Body of pancreas (tissue), 4 donors: ENCODE measurements around the gene SYT9. TPM values are rescaled to one million over a fixed set of nuclear protein-coding genes. Genes with fewer than 3 reads are reported as not detected.

Experiments
- ATAC-seq: fragments of 150-250 bp; one replicate; pipeline ENCODE4 v1.9.1; 2016
- DNase-seq, 4 donors: peaks; one replicate each; pipeline ENCODE4 v3.0.0-alpha.2; 2019
- H3K27ac ChIP-seq, 4 donors: fragments of 200-600 bp; sonication (generic); 1 replicate in 3 of 4; 2 replicates in 1 of 4; pipeline versions ENCODE4 v1.5.1 to v1.6.1; 2016 to 2019; ENCODE audit warnings: mild to moderate bottlenecking in 1 of 4, mixed read lengths in 1 of 4, moderate library complexity in 1 of 4
- H3K27me3 ChIP-seq, 2 donors: fragments of 200-600 bp; sonication (generic); one replicate each; pipeline ENCODE4 v1.6.0; 2016; ENCODE audit warnings: mild to moderate bottlenecking in 1 of 2
- H3K36me3 ChIP-seq, 2 donors: fragments of 200-600 bp; sonication (generic); replicated peaks in 1 of 2; 2 replicates each; pipeline ENCODE4 v1.5.1; 2016; ENCODE audit warnings: low read depth in 2 of 2; ENCODE audit not compliant: insufficient read depth in 1 of 2
- H3K4me1 ChIP-seq: fragments of 200-600 bp; sonication (generic); one replicate; pipeline ENCODE4 v1.6.0; 2016
- H3K4me3 ChIP-seq, 2 donors: fragments of 200-600 bp; sonication (generic); 1 replicate in 1 of 2; 2 replicates in 1 of 2; pipeline ENCODE4 v1.5.1; 2016 to 2019
- H3K9me3 ChIP-seq, 3 donors: fragments of 200-600 bp; sonication (generic); 1 replicate in 2 of 3; 2 replicates in 1 of 3; pipeline ENCODE4 v1.5.1; 2016
- CTCF ChIP-seq, 7 experiments: fragments of 450-650 bp in 4 of 7; fragments of 200-600 bp in 3 of 7; sonication (generic) in 3 of 7; IDR thresholded peaks; one replicate each; pipeline ENCODE4 v1.5.1; 2016 to 2019; ENCODE audit warnings: antibody characterized with exemption in 7 of 7
- POLR2A ChIP-seq, 3 donors: fragments of 450-650 bp; IDR thresholded peaks; one replicate each; pipeline ENCODE4 v1.6.1; 2016; ENCODE audit warnings: antibody characterized with exemption in 3 of 3, mild to moderate bottlenecking in 2 of 3
- WGBS, 2 donors: methylation state at CpG; one replicate each; pipeline ENCODE4 v1.1.5; 2017; 5-methylcytosine and 5-hydroxymethylcytosine counted together
- intact Hi-C: fragments of 100-400 bp; cut with DNase I; formaldehyde crosslinking; loops from one replicate; pipeline ENCODE4 v1.15.1; 2023
- total RNA-seq, 2 donors: library from RNA; depleted of rRNA; stranded (reverse); fragments of >200 nt; gene quantifications; one replicate each; pipeline ENCODE4 v1.1.0, GENCODE V29; 2016

SYT9 gene
- total RNA-seq, 2 donors from 2014 or later: 1.0 TPM; not detected in 1

GRCh38 chr11:7311903-7312302 lies 60.2 kb downstream of the SYT9 start:
- ATAC-seq (no peak), DNase-seq (no peak)
- TF ChIP-seq POLR2A (IDR thresholded peaks at IDR 0.05): no peak
- no peak for TF ChIP-seq CTCF (IDR thresholded peaks at IDR 0.05)
- no peaks in the 10 kb centered on the region for H3K36me3 ChIP-seq
- no peaks in the 10 kb centered on the region for H3K27me3 ChIP-seq
- no peaks in the 10 kb centered on the region for H3K4me1 ChIP-seq
- H3K27ac ChIP-seq: no peak overlapping the region
- H3K9me3 ChIP-seq: no peaks in the 10 kb centered on the region
- WGBS, 2 donors: 56 to 65% methylated on average over 3 of the region's 3 CpGs
- H3K4me3 ChIP-seq: no peak overlapping the region
- intact Hi-C loops: no loop called here

GRCh38 chr11:7314811-7315604 lies 63.3 kb downstream of the SYT9 start:
- TF ChIP-seq CTCF (IDR thresholded peaks at IDR 0.05): no peak
- TF ChIP-seq POLR2A (IDR thresholded peaks at IDR 0.05): no peak
- intact Hi-C loops: no loop called here
- 58 to 63% methylated on average over 4 of the region's 4 CpGs for WGBS, 2 donors
- Histone ChIP-seq H3K36me3 (no peaks in the 10 kb centered on the region), H3K9me3 (no peaks in the 10 kb centered on the region), H3K27ac (no peak overlapping the region), H3K27me3 (no peaks in the 10 kb centered on the region), H3K4me1 (no peaks in the 10 kb centered on the region), H3K4me3 (no peak overlapping the region)
- ATAC-seq (no peak), DNase-seq (no peak)

GRCh38 chr11:7319501-7319900 lies 67.8 kb downstream of the SYT9 start:
- DNase-seq (no peak), ATAC-seq (no peak)
- H3K4me3 ChIP-seq: no peak overlapping the region
- intact Hi-C loops: no loop called here
- H3K27me3 ChIP-seq: no peaks in the 10 kb centered on the region
- WGBS, 2 donors: 58 to 69% methylated on average over 2 of the region's 2 CpGs
- no peaks in the 10 kb centered on the region for H3K9me3 ChIP-seq
- TF ChIP-seq CTCF (IDR thresholded peaks at IDR 0.05) (no peak), POLR2A (IDR thresholded peaks at IDR 0.05) (no peak)
- no peak overlapping the region for H3K27ac ChIP-seq
- H3K36me3 ChIP-seq: no peaks in the 10 kb centered on the region
- H3K4me1 ChIP-seq: no peaks in the 10 kb centered on the region

- DNase-seq: no peak
- H3K27me3 ChIP-seq: no peaks in the 10 kb centered on the region
- H3K36me3 ChIP-seq: no peaks in the 10 kb centered on the region
- intact Hi-C loops: no loop called here
- H3K4me3 ChIP-seq: no peak overlapping the region
- TF ChIP-seq POLR2A (IDR thresholded peaks at IDR 0.05): no peak
- no peak for TF ChIP-seq CTCF (IDR thresholded peaks at IDR 0.05)
- ATAC-seq: no peak
- no peaks in the 10 kb centered on the region for H3K9me3 ChIP-seq
- H3K27ac ChIP-seq: no peak overlapping the region
- H3K4me1 ChIP-seq: no peaks in the 10 kb centered on the region
These were observed 68.6 kb downstream of the SYT9 start for GRCh38 chr11:7320306-7320705.
